A673 (cell line): ENCODE data around the gene EHD3. TPM values are rescaled to one million over a fixed set of nuclear protein-coding genes. Genes with fewer than 3 reads are reported as not detected.

Source experiments
- BruUV-seq: library from RNA; stranded (reverse); fragments of 400-500 nt; replicated peaks from 2 replicates; lab custom pipeline; 2021; lab: Mats Ljungman, UMichigan
- CTCF ChIA-PET: fragments of 300-600 bp; sonication (Branson Sonifier 250); formaldehyde crosslinking; loops from one replicate; lab custom pipeline; 2022; ENCODE audit warnings: antibody characterized with exemption; lab: Charles Lee
- POLR2A ChIA-PET: fragments of 300-600 bp; sonication (Branson Sonifier 250); formaldehyde crosslinking; loops from one replicate; lab custom pipeline; 2022; ENCODE audit warnings: antibody characterized with exemption; ENCODE audit not compliant: low non-redundant PET; lab: Charles Lee
- DNase-seq: peaks from one replicate; pipeline ENCODE4 v3.0.0-alpha.2; 2015; ENCODE audit warnings: low spot score
- H3K27ac ChIP-seq: fragments of 200-600 bp; sonication (generic); 2 replicates; pipeline ENCODE4 v1.5.1; 2016; ENCODE audit warnings: mixed run types, low read depth, mild to moderate bottlenecking, mixed read lengths, antibody characterized with exemption, low read length; ENCODE audit not compliant: poor library complexity, severe bottlenecking
- H3K27me3 ChIP-seq: fragments of 200-600 bp; sonication (generic); replicated peaks from 2 replicates; pipeline ENCODE4 v1.6.1; 2017; ENCODE audit warnings: mixed run types, low read depth, mild to moderate bottlenecking, mixed read lengths, antibody characterized with exemption, low read length; ENCODE audit not compliant: insufficient read depth, poor library complexity
- H3K36me3 ChIP-seq: fragments of 200-600 bp; sonication (generic); 2 replicates; pipeline ENCODE4 v1.6.1; 2016; ENCODE audit warnings: mixed run types, mild to moderate bottlenecking, mixed read lengths, antibody characterized with exemption, low read length; ENCODE audit not compliant: insufficient read depth, poor library complexity, severe bottlenecking
- H3K4me1 ChIP-seq: fragments of 200-600 bp; sonication (generic); 2 replicates; pipeline ENCODE4 v1.6.1; 2017; ENCODE audit warnings: mixed run types, mild to moderate bottlenecking, mixed read lengths, antibody characterized with exemption, low read length; ENCODE audit not compliant: insufficient read depth, poor library complexity, severe bottlenecking
- H3K4me3 ChIP-seq: fragments of 200-600 bp; sonication (generic); 2 replicates; pipeline ENCODE4 v1.5.1; 2016; ENCODE audit warnings: low read depth, mixed run types, mild to moderate bottlenecking, mixed read lengths, low read length; ENCODE audit not compliant: poor library complexity, severe bottlenecking
- H3K9me3 ChIP-seq: fragments of 200-600 bp; sonication (generic); 2 replicates; pipeline ENCODE4 v1.6.1; 2016; ENCODE audit warnings: mixed run types, low read depth, mild to moderate bottlenecking, mixed read lengths, antibody characterized with exemption, low read length; ENCODE audit not compliant: poor library complexity, severe bottlenecking
- CTCF ChIP-seq: fragments of 300-800, 200-600 bp; sonication (generic); conservative IDR thresholded peaks from 2 replicates; pipeline ENCODE4 v1.5.1; 2017; ENCODE audit warnings: low read depth, mild to moderate bottlenecking, antibody characterized with exemption, low read length, moderate library complexity, mixed read lengths
- EZH2 ChIP-seq: fragments of 200-600 bp; sonication (generic); IDR thresholded peaks from 2 replicates; pipeline ENCODE4 v1.6.1; 2017; ENCODE audit warnings: borderline replicate concordance, low read depth, mild to moderate bottlenecking, mixed read lengths, antibody characterized with exemption, low read length; ENCODE audit not compliant: poor library complexity, severe bottlenecking
- intact Hi-C: fragments of 100-400 bp; cut with micrococcal nuclease; formaldehyde crosslinking; loops from one replicate; pipeline ENCODE4 v1.10.0; 2022; ENCODE audit not compliant: unreplicated experiment
- total RNA-seq: library from RNA; stranded (reverse); gene quantifications from 2 replicates; pipeline ENCODE4 v1.2.3, GENCODE V29; 2021

Gene EHD3
- total RNA-seq, 1 experiment from 2014 or later: 4.4 TPM

DNA sequence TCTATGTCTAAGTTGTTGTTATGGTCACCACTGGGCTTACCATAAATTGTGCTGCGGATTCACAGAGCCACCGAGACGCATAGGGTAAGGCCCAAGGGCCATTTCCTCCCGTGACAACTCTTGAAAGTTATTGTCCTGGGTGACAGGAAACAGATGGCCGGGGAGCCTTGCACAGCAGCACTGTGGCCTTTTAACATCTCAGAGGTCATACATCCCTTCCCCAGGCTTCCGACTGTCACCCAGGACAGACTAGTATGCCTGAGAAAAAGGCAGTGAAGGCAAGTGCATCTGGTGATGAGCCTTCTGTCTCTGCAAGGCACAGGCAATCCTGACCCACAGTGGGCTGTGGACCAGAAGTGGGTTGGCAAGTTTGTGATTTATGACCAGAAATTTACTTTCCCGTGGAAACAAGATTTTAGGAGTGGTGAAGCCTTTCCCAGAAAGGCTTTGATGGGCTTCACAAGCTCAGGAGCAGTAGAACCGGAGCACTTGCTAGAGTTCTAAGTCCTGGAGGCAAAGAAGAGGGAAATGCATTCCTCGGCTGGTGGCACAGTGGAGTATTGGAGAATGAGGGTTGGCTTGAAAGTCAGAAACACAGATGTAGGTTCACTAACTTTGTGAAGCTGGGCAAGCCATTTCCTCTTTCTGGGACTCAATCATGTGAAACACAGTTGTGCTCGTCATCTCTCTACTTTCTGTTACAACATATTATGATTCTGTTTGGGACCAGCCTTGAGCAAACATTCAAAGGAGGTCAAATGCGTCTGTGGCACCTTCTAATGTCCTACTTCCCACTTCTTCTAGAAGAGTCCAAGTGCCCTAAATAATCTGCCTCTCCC lies 14.6 kb upstream of the EHD3 start:
- Histone ChIP-seq H3K4me1 (peaks cover 15% of the 10 kb centered on the region), H3K27ac (no peak overlapping the region), H3K9me3 (no peaks in the 10 kb centered on the region), H3K36me3 (no peaks in the 10 kb centered on the region), H3K27me3 (peaks cover 28% of the 10 kb centered on the region), H3K4me3 (no peak overlapping the region)
- TF ChIP-seq CTCF: no peak
- no peak for TF ChIP-seq EZH2
- POLR2A ChIA-PET: no interaction called here
- BruUV-seq: no TSS peak
- DNase-seq: no peak
- intact Hi-C loops: no loop called here
- CTCF ChIA-PET: no interaction called here

- ChIA-PET CTCF (no interaction called here), POLR2A (no interaction called here)
- no peak for TF ChIP-seq EZH2
- no peak for TF ChIP-seq CTCF
- intact Hi-C loops: no loop called here
- Histone ChIP-seq H3K4me3 (no peak overlapping the region), H3K4me1 (peaks cover 15% of the 10 kb centered on the region), H3K27me3 (peaks cover 47% of the 10 kb centered on the region), H3K9me3 (no peaks in the 10 kb centered on the region), H3K27ac (no peak overlapping the region), H3K36me3 (no peaks in the 10 kb centered on the region)
- no TSS peak for BruUV-seq
- DNase-seq: peak; percentile 27
Observed at GRCh38 chr2:31221544-31221943, 12.4 kb upstream of the EHD3 start.

DNA sequence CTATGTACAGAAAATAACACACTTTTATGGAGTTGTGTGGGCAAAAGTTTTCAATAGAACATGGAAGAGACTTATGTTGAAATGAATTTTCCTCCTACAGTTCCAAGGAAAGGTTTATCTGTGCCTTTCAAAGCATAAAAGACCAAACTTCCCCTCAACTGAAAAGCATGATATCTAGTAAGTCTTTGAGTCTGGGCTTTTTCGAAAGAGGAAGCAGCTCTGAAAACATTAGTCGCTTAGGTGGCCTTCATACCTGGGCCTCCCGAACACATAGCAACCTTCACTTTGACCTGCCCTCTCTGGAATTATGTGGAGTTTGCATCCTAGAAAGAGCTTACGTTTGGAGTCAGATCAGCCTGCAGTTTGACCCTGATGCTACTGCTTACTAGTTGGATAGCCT lies 11.9 kb upstream of the EHD3 start:
- POLR2A ChIA-PET: no interaction called here
- Histone ChIP-seq H3K4me1 (peaks cover 15% of the 10 kb centered on the region), H3K9me3 (no peaks in the 10 kb centered on the region), H3K4me3 (no peak overlapping the region), H3K36me3 (no peaks in the 10 kb centered on the region), H3K27ac (no peak overlapping the region), H3K27me3 (peaks cover 52% of the 10 kb centered on the region)
- intact Hi-C loops: no loop called here
- DNase-seq: no peak
- TF ChIP-seq EZH2 (no peak), CTCF (no peak)
- CTCF ChIA-PET: no interaction called here
- no TSS peak for BruUV-seq
